Measurements from ENCODE around the gene CCDC40.
A peak's percentile ranks its signal among the peaks of the same experiment; 100 is the strongest.
"Not testable (repeated sequence)": the region's sequence is repeated elsewhere in the genome, so short reads cannot be mapped to it uniquely, and the experiment has no call there.

CCDC40 gene

GRCh38 chr17:79990704-79991103 lies 45.7 kb upstream of the CCDC40 start:
- DNase-seq (ENCODE audit: low read depth): no peak
- TF ChIP-seq CTCF (conservative IDR thresholded peaks at IDR 0.05; ENCODE audit: control insufficient read depth, insufficient read depth, low read depth, low read length): no peak
- no peak overlapping the region for H3K4me3 ChIP-seq (ENCODE audit: control insufficient read depth, low read depth, low read length)

GRCh38 chr17:79991140-79991923 lies 45.1 kb upstream of the CCDC40 start:
- no peak overlapping the region for H3K4me3 ChIP-seq (ENCODE audit: control insufficient read depth, low read depth, low read length)
- TF ChIP-seq CTCF (conservative IDR thresholded peaks at IDR 0.05; ENCODE audit: control insufficient read depth, insufficient read depth, low read depth, low read length): peak; percentile 48

GRCh38 chr17:79991924-79992648 lies 44.4 kb upstream of the CCDC40 start:
- DNase-seq (ENCODE audit: low read depth): no peak
- no peak for TF ChIP-seq CTCF (conservative IDR thresholded peaks at IDR 0.05; ENCODE audit: control insufficient read depth, insufficient read depth, low read depth, low read length)
- H3K4me3 ChIP-seq (ENCODE audit: control insufficient read depth, low read depth, low read length): peak overlapping the region; percentile 31

More at GRCh38 chr17:79991140-79991923, 45.1 kb upstream of the CCDC40 start:
- DNase-seq (ENCODE audit: low read depth): peak; percentile 74

DNA sequence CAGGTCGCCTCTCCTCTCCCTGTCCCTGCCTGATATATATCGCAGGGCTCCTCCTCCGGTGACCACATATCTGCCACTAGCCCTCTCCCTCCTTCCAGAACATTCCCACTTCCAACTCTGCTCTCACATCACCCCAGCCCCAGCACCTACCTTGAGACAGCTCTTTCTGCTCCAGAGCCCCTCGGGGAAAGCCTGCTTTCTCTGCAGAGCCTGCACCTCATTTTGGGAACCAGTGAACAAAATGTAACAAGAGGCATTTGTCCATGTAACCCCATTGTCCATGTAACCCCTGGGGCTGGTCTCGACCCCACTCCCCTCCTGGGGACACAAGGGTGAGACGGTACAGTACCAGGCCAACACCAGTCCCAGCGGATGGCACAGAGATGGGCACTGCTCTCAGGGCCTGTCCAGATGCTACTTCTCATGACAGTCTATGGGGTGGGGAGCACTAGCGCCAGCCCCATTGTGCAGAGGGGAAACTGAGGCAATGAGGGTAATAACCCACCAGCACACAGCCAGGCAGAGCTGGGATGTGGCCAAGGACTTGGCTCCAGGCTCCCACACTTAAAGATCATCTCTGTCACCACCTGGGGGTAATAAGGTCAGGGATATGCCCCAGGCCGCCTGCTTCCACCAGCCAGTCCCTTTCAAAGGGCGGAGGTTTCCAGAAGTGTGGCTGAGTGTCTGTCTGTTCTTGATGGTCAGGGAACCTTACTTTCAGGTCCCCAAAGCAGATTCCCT lies 43.6 kb upstream of the CCDC40 start:
- no peak for DNase-seq (ENCODE audit: low read depth)
- H3K4me3 ChIP-seq (ENCODE audit: control insufficient read depth, low read depth, low read length): no peak overlapping the region
- TF ChIP-seq CTCF (conservative IDR thresholded peaks at IDR 0.05; ENCODE audit: control insufficient read depth, insufficient read depth, low read depth, low read length): no peak

DNA sequence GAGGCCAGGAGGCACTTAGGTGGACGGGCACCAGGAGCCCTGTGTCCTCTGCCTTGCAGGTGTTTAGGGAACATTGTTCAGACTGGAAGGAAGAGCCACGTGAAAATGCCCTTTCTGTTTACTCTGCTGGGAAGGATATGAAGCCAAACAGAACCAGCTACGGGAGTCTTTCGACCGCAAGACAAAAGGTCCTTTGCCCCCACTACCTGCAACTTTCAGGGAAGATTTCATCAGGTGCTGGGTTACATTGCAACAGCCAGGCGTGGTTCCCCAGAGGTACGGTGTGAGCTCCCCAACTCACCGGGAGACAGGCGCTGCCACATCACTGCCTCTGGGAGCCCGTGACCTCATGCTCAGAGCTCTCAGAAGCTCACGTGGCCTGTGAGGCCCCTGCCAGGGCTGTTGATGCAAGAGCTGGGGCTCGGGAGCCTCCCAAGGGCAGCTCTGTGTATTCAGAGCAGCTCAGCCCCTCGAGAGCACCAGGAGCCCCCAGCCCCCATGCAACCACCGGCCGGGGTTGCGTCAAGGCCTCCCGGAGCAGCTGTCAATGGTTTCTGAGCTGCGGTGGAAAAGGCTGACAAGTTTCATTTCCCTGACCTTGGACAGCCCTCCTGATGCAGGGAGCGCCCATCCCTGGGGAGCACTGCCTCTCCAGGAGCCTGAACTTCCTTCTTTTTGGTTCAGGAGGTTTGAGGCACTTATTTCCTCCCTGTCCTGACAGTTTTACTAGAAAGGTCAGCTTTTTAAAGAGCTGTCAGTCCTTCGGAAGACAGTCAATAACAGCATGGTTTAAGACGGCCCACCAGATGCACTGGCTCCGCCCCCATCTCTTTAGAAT lies 42.8 kb upstream of the CCDC40 start:
- no peak for TF ChIP-seq CTCF (conservative IDR thresholded peaks at IDR 0.05; ENCODE audit: control insufficient read depth, insufficient read depth, low read depth, low read length)
- DNase-seq (ENCODE audit: low read depth): peak; percentile 93
- H3K4me3 ChIP-seq (ENCODE audit: control insufficient read depth, low read depth, low read length): no peak overlapping the region

DNA sequence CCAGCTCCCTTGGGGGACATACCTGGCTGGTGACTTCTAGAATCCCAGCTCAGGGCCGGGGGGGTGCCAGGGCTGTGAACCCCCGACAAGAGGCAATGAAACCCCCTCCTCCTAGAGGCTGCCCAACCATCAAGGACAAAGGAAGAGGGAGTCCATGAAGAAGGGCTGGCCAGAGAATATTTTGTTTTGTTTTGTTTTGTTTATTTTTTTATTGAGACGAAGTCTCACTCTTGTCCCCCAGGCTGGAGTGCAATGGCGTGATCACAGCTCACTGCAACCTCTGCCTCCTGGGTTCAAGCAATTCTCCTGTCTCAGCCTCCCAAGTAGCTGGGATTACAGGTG lies 42.2 kb upstream of the CCDC40 start:
- H3K4me3 ChIP-seq (ENCODE audit: control insufficient read depth, low read depth, low read length); DNase-seq (ENCODE audit: low read depth): not testable (repeated sequence)

All from fibroblast of mammary gland (primary cell).